ENCODE results near the gene TCP11L2. TPM values are rescaled to one million over a fixed set of nuclear protein-coding genes. Genes with fewer than 3 reads are reported as not detected.

TCP11L2 gene
- total RNA-seq, 1 experiment from 2014 or later, result 6.8 TPM

GRCh38 chr12:106327309-106327869 is 24.9 kb downstream of the TCP11L2 start:
- no peak for DNase-seq (ENCODE audit: low read depth)
- in situ Hi-C loops (cut with HindIII; ENCODE audit: low pct_unique_long_range_greater_than_20kb, low sequenced_read_pairs), result no loop called here

- in situ Hi-C loops (cut with HindIII; ENCODE audit: low pct_unique_long_range_greater_than_20kb, low sequenced_read_pairs), result no loop called here
- no peak for DNase-seq (ENCODE audit: low read depth)
Observed at GRCh38 chr12:106328735-106329134, 26.2 kb downstream of the TCP11L2 start.

DNA sequence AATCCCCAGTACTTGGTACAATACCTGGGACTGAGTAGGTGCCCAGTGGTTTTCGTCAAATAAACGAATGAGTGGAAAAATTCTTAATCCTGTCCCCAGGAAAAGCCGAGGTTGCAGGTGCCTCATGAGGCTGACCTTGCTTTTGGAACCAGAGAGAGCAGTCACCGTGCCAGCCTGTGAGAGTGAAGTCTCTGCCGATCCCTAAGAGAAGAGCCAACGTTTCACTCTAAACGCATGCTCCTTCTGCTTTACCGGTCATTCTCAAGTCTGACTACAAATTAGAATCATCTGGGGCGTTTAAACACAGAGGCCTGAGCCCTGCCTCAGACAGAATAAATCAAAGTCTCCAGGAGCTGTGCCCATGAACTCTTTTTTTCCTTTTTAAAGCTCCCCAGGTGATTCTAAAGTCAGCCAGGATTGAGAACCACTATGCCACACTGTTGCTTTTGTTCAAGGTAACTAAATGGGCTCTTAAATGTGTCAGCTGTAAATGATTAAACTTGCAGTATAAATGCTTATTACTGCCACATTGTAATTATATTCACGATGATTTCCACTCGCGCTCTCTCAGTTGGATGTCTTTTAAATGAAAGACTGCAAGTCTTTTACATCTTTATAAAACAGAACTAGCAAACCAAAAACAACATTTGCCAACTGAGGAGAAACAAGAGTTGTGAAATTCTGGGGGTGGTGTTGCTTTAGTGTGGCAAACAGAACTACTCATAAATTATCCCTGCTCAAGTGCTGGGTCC is 26.9 kb downstream of the TCP11L2 start:
- in situ Hi-C loops (cut with HindIII; ENCODE audit: low pct_unique_long_range_greater_than_20kb, low sequenced_read_pairs), result no loop called here
- DNase-seq (ENCODE audit: low read depth), result no peak

- in situ Hi-C loops (cut with HindIII; ENCODE audit: low pct_unique_long_range_greater_than_20kb, low sequenced_read_pairs), result no loop called here
- no peak for DNase-seq (ENCODE audit: low read depth)
Observed at GRCh38 chr12:106331599-106331998, 29.1 kb downstream of the TCP11L2 start.

GRCh38 chr12:106332536-106332935 is 30.0 kb downstream of the TCP11L2 start:
- DNase-seq (ENCODE audit: low read depth), result no peak
- in situ Hi-C loops (cut with HindIII; ENCODE audit: low pct_unique_long_range_greater_than_20kb, low sequenced_read_pairs), result no loop called here

GRCh38 chr12:106333010-106333409 is 30.5 kb downstream of the TCP11L2 start:
- DNase-seq (ENCODE audit: low read depth), result no peak
- in situ Hi-C loops (cut with HindIII; ENCODE audit: low pct_unique_long_range_greater_than_20kb, low sequenced_read_pairs), result no loop called here

GRCh38 chr12:106333756-106334155 is 31.2 kb downstream of the TCP11L2 start:
- no peak for DNase-seq (ENCODE audit: low read depth)
- in situ Hi-C loops (cut with HindIII; ENCODE audit: low pct_unique_long_range_greater_than_20kb, low sequenced_read_pairs), result no loop called here

- no peak for DNase-seq (ENCODE audit: low read depth)
Observed at GRCh38 chr12:106341086-106341877, 38.7 kb downstream of the TCP11L2 start.

GRCh38 chr12:106342397-106343213 is 40.1 kb downstream of the TCP11L2 start:
- DNase-seq (ENCODE audit: low read depth), result peak; percentile 32
- in situ Hi-C loops (cut with HindIII; ENCODE audit: low pct_unique_long_range_greater_than_20kb, low sequenced_read_pairs), result no loop called here

More at GRCh38 chr12:106341086-106341877, 38.7 kb downstream of the TCP11L2 start:
- in situ Hi-C loops (cut with HindIII; ENCODE audit: low pct_unique_long_range_greater_than_20kb, low sequenced_read_pairs), result no loop called here

DNA sequence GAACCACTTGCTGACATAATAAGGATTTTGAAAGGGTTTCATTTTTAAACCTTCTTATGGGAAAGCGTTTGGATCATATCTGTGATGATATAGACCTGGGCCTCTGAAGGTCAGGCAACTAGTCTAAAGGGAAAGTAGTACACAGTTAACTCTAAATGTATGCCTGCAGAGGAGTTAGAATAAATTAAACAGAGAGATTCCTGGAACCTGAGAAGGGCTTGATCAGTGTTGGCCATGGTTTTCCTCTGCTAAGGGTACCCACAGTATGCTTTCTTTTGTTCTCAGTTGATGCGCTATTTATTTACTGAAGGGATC is 40.6 kb downstream of the TCP11L2 start:
- DNase-seq (ENCODE audit: low read depth), result no peak
- in situ Hi-C loops (cut with HindIII; ENCODE audit: low pct_unique_long_range_greater_than_20kb, low sequenced_read_pairs), result no loop called here

DNA sequence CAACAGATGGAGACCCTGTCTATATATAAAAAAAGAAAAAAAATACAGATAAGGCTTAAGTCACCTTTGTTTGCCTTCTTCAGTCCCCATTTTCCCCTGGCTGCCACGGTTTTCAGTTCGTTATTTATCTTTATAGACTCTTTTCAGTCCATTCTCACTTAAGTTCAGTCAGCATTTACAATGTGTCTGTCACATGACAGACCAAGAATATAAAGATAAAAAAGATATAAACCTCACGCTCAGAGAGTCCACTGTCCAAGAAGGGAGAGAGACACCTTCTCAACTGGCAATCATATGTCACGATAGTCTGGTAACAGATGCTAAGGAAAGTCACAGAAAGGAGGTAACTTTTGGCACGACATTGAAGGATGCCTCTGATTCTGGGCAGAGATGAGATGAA is 41.6 kb downstream of the TCP11L2 start:
- in situ Hi-C loops (cut with HindIII; ENCODE audit: low pct_unique_long_range_greater_than_20kb, low sequenced_read_pairs), result no loop called here
- DNase-seq (ENCODE audit: low read depth), result no peak

DNA sequence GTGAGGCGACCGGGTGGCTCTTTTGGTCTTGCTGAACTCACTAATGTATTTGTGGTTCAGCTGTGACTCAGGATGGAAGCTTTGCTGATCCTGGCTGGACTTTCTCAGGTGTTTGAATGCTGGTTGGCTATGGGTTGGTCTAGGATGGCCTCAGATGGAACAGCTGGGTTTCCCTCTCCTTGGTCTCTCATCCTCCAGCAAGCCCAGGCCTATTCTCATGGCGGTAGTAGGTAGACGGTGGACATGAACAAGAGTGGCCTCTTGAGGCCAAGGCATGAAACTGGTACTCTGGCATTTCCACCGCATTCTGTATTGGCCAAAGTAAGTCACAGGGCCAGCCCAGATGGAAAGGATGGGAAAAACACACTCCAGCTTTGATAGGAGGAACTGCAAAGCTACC is 43.2 kb downstream of the TCP11L2 start:
- in situ Hi-C loops (cut with HindIII; ENCODE audit: low pct_unique_long_range_greater_than_20kb, low sequenced_read_pairs), result no loop called here
- peak; percentile 44 for DNase-seq (ENCODE audit: low read depth)

DNA sequence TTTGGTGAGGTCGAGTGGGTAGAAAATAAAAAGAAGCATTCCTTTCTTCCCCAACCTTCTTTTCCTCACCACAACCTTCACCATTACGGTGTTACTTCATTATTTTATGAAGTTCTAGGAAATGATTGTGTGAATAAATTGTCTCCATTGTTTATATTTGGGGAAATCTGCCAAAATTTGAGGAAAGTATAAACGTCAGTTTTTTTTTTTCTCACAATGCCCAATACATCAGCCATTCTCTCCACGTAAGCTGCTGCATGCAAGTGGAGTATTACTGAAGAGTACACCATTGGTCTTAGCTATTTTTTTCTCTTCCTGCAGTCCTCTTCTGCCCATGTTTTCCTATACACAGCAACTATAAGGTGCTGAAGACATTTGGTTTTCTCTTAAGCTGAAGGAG is 45.9 kb downstream of the TCP11L2 start:
- in situ Hi-C loops (cut with HindIII; ENCODE audit: low pct_unique_long_range_greater_than_20kb, low sequenced_read_pairs), result no loop called here

GRCh38 chr12:106353175-106353574 is 50.6 kb downstream of the TCP11L2 start:
- DNase-seq (ENCODE audit: low read depth), result no peak
- in situ Hi-C loops (cut with HindIII; ENCODE audit: low pct_unique_long_range_greater_than_20kb, low sequenced_read_pairs), result no loop called here

More for the DNA sequence above, 45.9 kb downstream of the TCP11L2 start:
- no peak for DNase-seq (ENCODE audit: low read depth)

DNA sequence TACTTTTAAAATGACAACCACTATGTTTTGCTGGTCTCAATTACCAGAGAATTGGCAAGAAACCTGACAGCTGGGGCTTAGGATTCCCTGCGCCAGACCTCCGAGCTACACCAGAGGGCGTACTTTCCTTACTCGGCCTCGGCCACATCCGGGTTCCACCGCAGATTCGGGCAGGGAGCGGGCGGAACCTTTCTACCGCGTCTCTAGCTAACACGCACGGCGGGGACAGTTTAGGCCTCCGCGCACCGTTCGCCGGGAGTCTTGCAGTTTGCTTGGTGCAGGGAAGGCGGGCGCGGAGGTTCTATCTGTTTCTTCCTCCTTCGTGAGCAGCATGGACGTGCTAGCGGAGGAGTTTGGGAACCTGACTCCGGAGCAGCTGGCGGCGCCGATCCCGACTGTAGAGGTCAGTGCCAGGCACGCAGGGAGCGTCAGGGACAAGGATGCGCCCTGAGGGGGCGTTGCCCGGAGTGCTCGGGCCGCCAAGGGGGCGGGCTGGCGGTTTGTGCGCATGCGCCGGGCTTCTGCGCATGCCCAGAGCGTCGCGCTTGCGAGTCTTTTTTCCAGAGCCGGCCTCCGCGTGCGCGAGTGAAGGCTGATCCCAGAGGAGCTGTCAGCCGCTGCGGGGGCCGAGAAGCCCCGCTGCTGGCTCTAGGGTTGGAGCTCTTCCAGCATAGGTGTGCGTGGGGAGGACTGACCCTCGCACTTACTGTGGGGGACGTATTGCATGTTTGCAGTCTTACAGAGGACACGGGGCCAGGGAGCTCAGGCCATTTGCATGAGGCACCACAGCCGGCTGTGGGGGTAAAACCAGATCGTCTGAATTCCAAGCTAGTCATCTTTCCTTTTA is 55.2 kb downstream of the TCP11L2 start, which contains the start of gene POLR3B:
TSS of gene POLR3B (plus strand) at position 200 of the 847 bp plus-strand sequence. CDS start at position 332, 132 bp downstream.
- in situ Hi-C loops (cut with HindIII; ENCODE audit: low pct_unique_long_range_greater_than_20kb, low sequenced_read_pairs), result no loop called here
- DNase-seq (ENCODE audit: low read depth), result peak; percentile 89

- in situ Hi-C loops (cut with HindIII; ENCODE audit: low pct_unique_long_range_greater_than_20kb, low sequenced_read_pairs), result no loop called here
- DNase-seq (ENCODE audit: low read depth), result no peak
Observed at GRCh38 chr12:106358396-106359241, 56.1 kb downstream of the TCP11L2 start.

All from Caki2 (cell line).